ENCODE measurements around the gene MEGF11.

MEGF11 gene

GRCh38 chr15:66053991-66054390 lies 199.6 kb downstream of the MEGF11 start:
- no peak overlapping the region for H3K4me3 ChIP-seq
- TF ChIP-seq, protein P1, sequence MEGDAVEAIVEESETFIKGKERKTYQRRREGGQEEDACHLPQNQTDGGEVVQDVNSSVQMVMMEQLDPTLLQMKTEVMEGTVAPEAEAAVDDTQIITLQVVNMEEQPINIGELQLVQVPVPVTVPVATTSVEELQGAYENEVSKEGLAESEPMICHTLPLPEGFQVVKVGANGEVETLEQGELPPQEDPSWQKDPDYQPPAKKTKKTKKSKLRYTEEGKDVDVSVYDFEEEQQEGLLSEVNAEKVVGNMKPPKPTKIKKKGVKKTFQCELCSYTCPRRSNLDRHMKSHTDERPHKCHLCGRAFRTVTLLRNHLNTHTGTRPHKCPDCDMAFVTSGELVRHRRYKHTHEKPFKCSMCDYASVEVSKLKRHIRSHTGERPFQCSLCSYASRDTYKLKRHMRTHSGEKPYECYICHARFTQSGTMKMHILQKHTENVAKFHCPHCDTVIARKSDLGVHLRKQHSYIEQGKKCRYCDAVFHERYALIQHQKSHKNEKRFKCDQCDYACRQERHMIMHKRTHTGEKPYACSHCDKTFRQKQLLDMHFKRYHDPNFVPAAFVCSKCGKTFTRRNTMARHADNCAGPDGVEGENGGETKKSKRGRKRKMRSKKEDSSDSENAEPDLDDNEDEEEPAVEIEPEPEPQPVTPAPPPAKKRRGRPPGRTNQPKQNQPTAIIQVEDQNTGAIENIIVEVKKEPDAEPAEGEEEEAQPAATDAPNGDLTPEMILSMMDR (IDR thresholded peaks at IDR 0.05) = no peak
- DNase-seq = no peak
- no peaks in the 10 kb centered on the region for H3K4me1 ChIP-seq
- no peaks in the 10 kb centered on the region for H3K9me3 ChIP-seq
- H3K36me3 ChIP-seq = no peaks in the 10 kb centered on the region
- no peak overlapping the region for H3K27ac ChIP-seq
- H3K27me3 ChIP-seq = peaks cover 0 to 23% of the 10 kb centered on the region in 2 donors
- intact Hi-C loops (cut with DNase I; ENCODE audit: low total_unique reads) = no loop called here

GRCh38 chr15:66051833-66052232 lies 201.7 kb downstream of the MEGF11 start:
- H3K4me3 ChIP-seq = no peak overlapping the region
- TF ChIP-seq, protein P1 (IDR thresholded peaks at IDR 0.05) = no peak
- intact Hi-C loops (cut with DNase I; ENCODE audit: low total_unique reads) = no loop called here

DNA sequence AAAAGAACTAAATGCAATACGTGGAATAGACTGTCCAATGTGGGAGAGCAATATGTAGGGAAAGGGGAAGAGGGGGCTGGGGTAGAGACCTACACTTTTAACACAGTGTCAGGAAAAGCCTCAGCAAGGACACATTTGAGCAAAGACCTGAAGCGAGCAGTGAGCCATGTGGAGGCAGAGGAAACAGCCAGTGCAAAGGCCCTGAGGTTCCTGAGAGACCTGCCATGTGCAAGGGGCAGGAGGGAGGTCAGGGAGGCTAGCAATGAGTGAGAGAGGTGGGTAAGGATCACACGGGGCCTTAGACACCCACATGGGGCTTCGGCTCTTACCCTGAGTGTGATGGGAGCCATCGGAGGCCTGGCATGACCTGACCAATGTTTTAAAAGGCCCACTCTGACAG lies 203.3 kb downstream of the MEGF11 start:
- H3K27me3 ChIP-seq = peaks cover 0 to 19% of the 10 kb centered on the region in 2 donors
- no peak overlapping the region for H3K4me3 ChIP-seq
- intact Hi-C loops (cut with DNase I; ENCODE audit: low total_unique reads) = no loop called here
- no peak for DNase-seq
- no peaks in the 10 kb centered on the region for H3K36me3 ChIP-seq
- H3K4me1 ChIP-seq = no peaks in the 10 kb centered on the region
- no peak overlapping the region for H3K27ac ChIP-seq
- H3K9me3 ChIP-seq = no peaks in the 10 kb centered on the region
- TF ChIP-seq, protein P1 (IDR thresholded peaks at IDR 0.05) = no peak

More at GRCh38 chr15:66051833-66052232, 201.7 kb downstream of the MEGF11 start:
- Histone ChIP-seq H3K27ac (no peak overlapping the region), H3K4me1 (no peaks in the 10 kb centered on the region), H3K9me3 (no peaks in the 10 kb centered on the region), H3K36me3 (no peaks in the 10 kb centered on the region), H3K27me3 (peaks cover 0 to 17% of the 10 kb centered on the region in 2 donors)
- DNase-seq = no peak

DNA sequence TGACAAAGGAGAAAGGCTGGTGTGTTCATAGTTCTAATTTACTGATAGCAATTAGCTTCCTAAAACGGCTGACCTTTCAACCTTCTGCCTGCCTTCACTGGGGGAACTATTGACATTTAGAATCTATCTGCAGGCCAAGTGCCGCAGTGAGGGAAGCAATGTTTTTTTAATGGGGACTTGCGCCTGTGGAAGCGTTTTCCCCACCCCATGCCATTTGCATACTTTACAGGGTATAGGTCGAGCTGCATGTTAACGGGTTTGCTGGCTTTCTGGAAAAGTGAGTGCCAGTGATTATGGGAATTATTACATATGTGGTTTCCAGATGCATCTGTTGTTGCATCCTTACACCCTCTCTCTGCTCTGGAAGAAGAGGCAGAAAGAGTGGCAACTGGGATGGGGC lies 204.2 kb downstream of the MEGF11 start:
- Histone ChIP-seq H3K27ac (no peak overlapping the region), H3K36me3 (no peaks in the 10 kb centered on the region), H3K9me3 (no peaks in the 10 kb centered on the region), H3K4me1 (no peaks in the 10 kb centered on the region), H3K4me3 (no peak overlapping the region), H3K27me3 (peaks cover 0 to 24% of the 10 kb centered on the region in 2 donors)
- TF ChIP-seq, protein P1 (IDR thresholded peaks at IDR 0.05) = no peak
- DNase-seq = no peak
- intact Hi-C loops (cut with DNase I; ENCODE audit: low total_unique reads) = no loop called here

GRCh38 chr15:66047321-66048024 lies 206.1 kb downstream of the MEGF11 start:
- Histone ChIP-seq H3K9me3 (no peaks in the 10 kb centered on the region), H3K4me3 (no peak overlapping the region), H3K36me3 (no peaks in the 10 kb centered on the region), H3K4me1 (no peaks in the 10 kb centered on the region), H3K27ac (no peak overlapping the region), H3K27me3 (peaks cover 0 to 34% of the 10 kb centered on the region in 2 donors)
- intact Hi-C loops (cut with DNase I; ENCODE audit: low total_unique reads) = no loop called here
- DNase-seq = no peak
- TF ChIP-seq, protein P1 (IDR thresholded peaks at IDR 0.05) = no peak

Data from tibial artery (tissue), 4 donors.